SK-N-SH (cell line): ENCODE measurements around the gene KANSL3. TPM values are rescaled to one million over a fixed set of nuclear protein-coding genes. Genes with fewer than 3 reads are reported as not detected.
A peak's percentile ranks its signal among the peaks of the same experiment; 100 is the strongest.
"Not testable (repeated sequence)": the region's sequence is repeated elsewhere in the genome, so short reads cannot be mapped to it uniquely, and the experiment has no call there.

Experiments
- CTCF ChIA-PET: fragments of 300-600, 350-600 bp; formaldehyde crosslinking; extraction: SDS; loops from one replicate; lab custom pipeline; 2021; lab: Yijun Ruan, JAX
- POLR2A ChIA-PET: fragments of 350-600 bp; sonication (Branson Sonifier 250); formaldehyde crosslinking; extraction: SDS; loops from one replicate; lab custom pipeline; 2020; ENCODE audit warnings: antibody characterized with exemption, inconsistent platforms; lab: Yijun Ruan, JAX
- DNase-seq: peaks from one replicate; pipeline ENCODE4 v3.0.0; 2012
- H2AFZ ChIP-seq: fragments of 200-600 bp; sonication (generic); 2 replicates; pipeline ENCODE4 v1.8.1; 2016; ENCODE audit warnings: antibody characterized with exemption, mild to moderate bottlenecking, low read depth
- H3F3A ChIP-seq: fragments of 200-600 bp; sonication (generic); replicated peaks from 2 replicates; pipeline ENCODE3; 2016; ENCODE audit warnings: antibody characterized with exemption, mild to moderate bottlenecking; ENCODE audit not compliant: insufficient read depth
- H3K27ac ChIP-seq, 2 experiments: fragments of 200-500 bp in 1 of 2; fragments of 200-600 bp in 1 of 2; sonication (Bioruptor generic) in 1 of 2; sonication (generic), shearing (Covaris generic) in 1 of 2; 2 replicates each; pipeline versions ENCODE4 v1.5.1 to v1.6.1; 2014 to 2016; ENCODE audit warnings: low read depth in 2 of 2, inconsistent platforms in 1 of 2, low read length in 1 of 2, mild to moderate bottlenecking in 1 of 2, mixed read lengths in 1 of 2
- H3K27me3 ChIP-seq: fragments of 200-600 bp; sonication (generic), shearing (Covaris generic); 2 replicates; pipeline ENCODE4 v1.6.1; 2016; ENCODE audit warnings: mixed run types; ENCODE audit not compliant: insufficient read depth
- H3K36me3 ChIP-seq, 2 experiments: fragments of 200-500 bp in 1 of 2; fragments of 200-600 bp in 1 of 2; sonication (Bioruptor generic) in 1 of 2; sonication (generic) in 1 of 2; replicated peaks in 1 of 2; 2 replicates each; pipeline versions ENCODE3 to v1.5.1; 2014 to 2016; ENCODE audit warnings: low read length in 1 of 2, mild to moderate bottlenecking in 1 of 2; ENCODE audit not compliant: insufficient read depth in 2 of 2, control insufficient read depth in 1 of 2
- H3K4me1 ChIP-seq, 2 experiments: fragments of 200-500 bp in 1 of 2; fragments of 200-600 bp in 1 of 2; sonication (Bioruptor generic) in 1 of 2; sonication (generic), shearing (Covaris generic) in 1 of 2; 2 replicates each; pipeline versions ENCODE4 v1.5.1 to v1.6.1; 2014 to 2016; ENCODE audit warnings: low read depth in 1 of 2, low read length in 1 of 2, mixed run types in 1 of 2; ENCODE audit not compliant: insufficient read depth in 2 of 2, control insufficient read depth in 1 of 2
- H3K4me2 ChIP-seq: fragments of 200-600 bp; sonication (generic), shearing (Covaris generic); 2 replicates; pipeline ENCODE4 v1.6.1; 2017; ENCODE audit warnings: mixed run types
- H3K4me3 ChIP-seq, 2 experiments: fragments of 200-500 bp in 1 of 2; fragments of 200-600 bp in 1 of 2; sonication (Bioruptor generic) in 1 of 2; sonication (generic), shearing (Covaris generic) in 1 of 2; 2 replicates each; pipeline versions ENCODE4 v1.5.1 to v1.8.1; 2014 to 2016; ENCODE audit warnings: low read depth in 2 of 2, inconsistent platforms in 1 of 2, low read length in 1 of 2, mild to moderate bottlenecking in 1 of 2, mixed read lengths in 1 of 2, moderate library complexity in 1 of 2
- H3K79me2 ChIP-seq: fragments of 200-600 bp; sonication (generic); 2 replicates; pipeline ENCODE4 v1.8.1; 2017; ENCODE audit warnings: mild to moderate bottlenecking; ENCODE audit not compliant: insufficient read depth
- H3K9ac ChIP-seq: fragments of 200-600 bp; sonication (generic); 2 replicates; pipeline ENCODE4 v1.6.1; 2017; ENCODE audit warnings: mixed run types
- H3K9me2 ChIP-seq: fragments of 200-600 bp; sonication (generic); 2 replicates; pipeline ENCODE4 v1.6.1; 2017; ENCODE audit warnings: mixed run types
- H3K9me3 ChIP-seq: fragments of 200-600 bp; sonication (generic); 2 replicates; pipeline ENCODE4 v1.6.1; 2017; ENCODE audit warnings: mixed run types, mild to moderate bottlenecking, moderate library complexity
- H4K20me1 ChIP-seq: fragments of 200-600 bp; sonication (generic); 2 replicates; pipeline ENCODE4 v1.6.1; 2017; ENCODE audit warnings: mild to moderate bottlenecking, mixed run types; ENCODE audit not compliant: insufficient read depth
- CHD2 ChIP-seq: fragments of 150-350 bp; IDR thresholded peaks from 2 replicates; pipeline ENCODE4 v1.6.1; 2018; ENCODE audit warnings: low read length; ENCODE audit not compliant: partially characterized antibody
- CTCF ChIP-seq: fragments of 200-600 bp; sonication (generic); IDR thresholded peaks from 2 replicates; pipeline ENCODE4 v1.6.1; 2017; ENCODE audit warnings: antibody characterized with exemption, mild to moderate bottlenecking, moderate library complexity
- EP300 ChIP-seq, 2 experiments: IDR thresholded peaks; 2 replicates each; pipeline versions ENCODE4 v1.4.0 to v1.6.1; 2012; ENCODE audit warnings: borderline replicate concordance in 1 of 2, low read depth in 1 of 2, low read length in 1 of 2
- FOSL2 ChIP-seq: IDR thresholded peaks from 2 replicates; pipeline ENCODE4 v1.4.0; 2012; ENCODE audit warnings: low read depth, mild to moderate bottlenecking, moderate library complexity, borderline replicate concordance
- JUND ChIP-seq: IDR thresholded peaks from 2 replicates; pipeline ENCODE4 v1.4.0; 2012
- NFIC ChIP-seq: IDR thresholded peaks from 2 replicates; pipeline ENCODE4 v1.4.0; 2012; ENCODE audit warnings: borderline replicate concordance
- PBX3 ChIP-seq: IDR thresholded peaks from 2 replicates; pipeline ENCODE4; 2012
- RXRA ChIP-seq: IDR thresholded peaks from 2 replicates; pipeline ENCODE4 v1.4.0; 2012; ENCODE audit warnings: low read depth, mild to moderate bottlenecking, borderline replicate concordance
- TAF1 ChIP-seq: IDR thresholded peaks from 2 replicates; pipeline ENCODE4 v1.6.1; 2012; ENCODE audit warnings: low read depth, mild to moderate bottlenecking, low read length, moderate library complexity, borderline replicate concordance
- TCF12 ChIP-seq: IDR thresholded peaks from 2 replicates; pipeline ENCODE4 v1.4.0; 2012
- WGBS: methylation state at CpG from one replicate; pipeline ENCODE4 v1.1.6; 2017; ENCODE audit warnings: low lambda C conversion rate; 5-methylcytosine and 5-hydroxymethylcytosine counted together
- polyA plus RNA-seq, 3 experiments: library from polyadenylated mRNA; depleted of rRNA; stranded (reverse); fragments of >200 nt; gene quantifications; 2 replicates each; pipeline ENCODE4 v1.2.3, GENCODE V29; 2012

The KANSL3 gene
- polyA plus RNA-seq, 1 of the 3 experiments (the other 2 are of a cell fraction): 10.7 TPM

GRCh38 chr2:96558061-96558460, 80.1 kb downstream of the KANSL3 start:
- Histone ChIP-seq H2AFZ (no peak overlapping the region), H3K36me3 (no peaks in the 10 kb centered on the region), H3K4me2 (no peak overlapping the region), H3K79me2 (no peaks in the 10 kb centered on the region), H3K9me3 (no peaks in the 10 kb centered on the region), H3K4me1 (peaks cover 0 to 3% of the 10 kb centered on the region in 2 experiments; a peak in 1 of 4 replicates), H3F3A (peaks cover 3% of the 10 kb centered on the region), H3K4me3 (no peak overlapping the region), H4K20me1 (no peaks in the 10 kb centered on the region), H3K27ac (no peak overlapping the region), H3K27me3 (no peaks in the 10 kb centered on the region), H3K9ac (no peak overlapping the region), H3K9me2 (no peaks in the 10 kb centered on the region)
- TF ChIP-seq CTCF (no peak), CHD2 (no peak), JUND (no peak)
- POLR2A ChIA-PET: interaction anchor here (0.6 kb wide), 1 partner anchor 350 kb away, joined by 3 read pairs; no protein-coding TSS in a partner anchor
- CTCF ChIA-PET: interaction anchor here (6.6 kb wide), 1 partner anchor 151 kb away, joined by 91 read pairs; no protein-coding TSS in a partner anchor
- WGBS: 80% methylated on average over 6 of the region's 6 CpGs
- DNase-seq: no peak

- H3K9me3 ChIP-seq, H3K27me3 ChIP-seq, H3K36me3 ChIP-seq, H3K4me3 ChIP-seq, H3K9ac ChIP-seq, H3K4me2 ChIP-seq, H3F3A ChIP-seq, POLR2A ChIA-PET, DNase-seq, H3K4me1 ChIP-seq, H3K79me2 ChIP-seq, H3K27ac ChIP-seq, H3K9me2 ChIP-seq, H4K20me1 ChIP-seq, H2AFZ ChIP-seq: not testable (repeated sequence)
- CTCF ChIA-PET: interaction anchor here (0.9 to 6.6 kb wide), 3 partner anchors 9 to 150 kb away, joined by 3 to 91 read pairs (median 6); no protein-coding TSS in a partner anchor
- 94% methylated on average over 6 of the region's 6 CpGs for WGBS
Measured at GRCh38 chr2:96557421-96557820, 80.7 kb downstream of the KANSL3 start.

GRCh38 chr2:96556441-96557330, 81.4 kb downstream of the KANSL3 start:
- ChIA-PET POLR2A (no interaction called here), CTCF (interaction anchor here (0.9 to 6.6 kb wide), 7 partner anchors 9 to 150 kb away, joined by 3 to 91 read pairs (median 47); no protein-coding TSS in a partner anchor)
- no peak overlapping the region for H2AFZ ChIP-seq
- H3K27ac ChIP-seq: no peak overlapping the region
- no peak overlapping the region for H3K9ac ChIP-seq
- no peaks in the 10 kb centered on the region for H3K9me2 ChIP-seq
- no peaks in the 10 kb centered on the region for H3K9me3 ChIP-seq
- WGBS: 55% methylated on average over 16 of the region's 16 CpGs
- peaks cover 0 to 3% of the 10 kb centered on the region in 2 experiments; a peak in 1 of 4 replicates for H3K4me1 ChIP-seq
- H3F3A ChIP-seq: peaks cover 3% of the 10 kb centered on the region
- DNase-seq: peak; percentile 12
- no peaks in the 10 kb centered on the region for H3K27me3 ChIP-seq
- no peak overlapping the region for H3K4me2 ChIP-seq
- H3K36me3 ChIP-seq: peaks cover 0 to 3% of the 10 kb centered on the region in 2 experiments
- no peaks in the 10 kb centered on the region for H3K79me2 ChIP-seq
- H4K20me1 ChIP-seq: no peaks in the 10 kb centered on the region
- H3K4me3 ChIP-seq: no peak overlapping the region
- TF ChIP-seq TAF1 (no peak), TCF12 (peak; percentile 62), JUND (peak; percentile 59), RXRA (peak; percentile 69; the same call in 1 of the 2 replicates), NFIC (peak; percentile 23; the same call in 1 of the 2 replicates), PBX3 (peak; percentile 93), EP300 (IDR thresholded peaks at IDR 0.05; ENCODE audit: borderline replicate concordance in 1 of 2, low read depth in 1 of 2, low read length in 1 of 2) (no peak), FOSL2 (peak; percentile 79)
